ENCODE measurements around the gene CALN1.
"Not testable (repeated sequence)": the region's sequence is repeated elsewhere in the genome, so short reads cannot be mapped to it uniquely, and the experiment has no call there.

The CALN1 gene

GRCh38 chr7:72412121-72412618 is at the start of gene CALN1:
Gene CALN1 (minus strand): TSS chr7:72412338.
- not testable (repeated sequence) for DNase-seq (ENCODE audit: low read depth); H3K4me3 ChIP-seq (replicated peaks; ENCODE audit: low read depth, low read length)

- DNase-seq (ENCODE audit: low read depth) = no peak
- TF ChIP-seq CTCF (IDR thresholded peaks at IDR 0.05; ENCODE audit: low read length, missing control alignments) = no peak
- no peak overlapping the region for H3K4me3 ChIP-seq (replicated peaks; ENCODE audit: low read depth, low read length)
These were observed 41.3 kb upstream of the CALN1 start for GRCh38 chr7:72453471-72453870.

- DNase-seq (ENCODE audit: low read depth) = no peak
- H3K4me3 ChIP-seq (replicated peaks; ENCODE audit: low read depth, low read length) = no peak overlapping the region
- TF ChIP-seq CTCF (IDR thresholded peaks at IDR 0.05; ENCODE audit: low read length, missing control alignments) = no peak
These were observed 35.5 kb upstream of the CALN1 start for GRCh38 chr7:72447465-72448204.

- no peak for DNase-seq (ENCODE audit: low read depth)
- H3K4me3 ChIP-seq (replicated peaks; ENCODE audit: low read depth, low read length) = no peak overlapping the region
- TF ChIP-seq CTCF (IDR thresholded peaks at IDR 0.05; ENCODE audit: low read length, missing control alignments) = no peak
These were observed 34.7 kb upstream of the CALN1 start for GRCh38 chr7:72446591-72447462.

GRCh38 chr7:72446131-72446530 is 34.0 kb upstream of the CALN1 start:
- no peak for TF ChIP-seq CTCF (IDR thresholded peaks at IDR 0.05; ENCODE audit: low read length, missing control alignments)
- H3K4me3 ChIP-seq (replicated peaks; ENCODE audit: low read depth, low read length) = no peak overlapping the region
- no peak for DNase-seq (ENCODE audit: low read depth)

GRCh38 chr7:72445580-72445979 is 33.4 kb upstream of the CALN1 start:
- no peak for DNase-seq (ENCODE audit: low read depth)
- H3K4me3 ChIP-seq (replicated peaks; ENCODE audit: low read depth, low read length) = no peak overlapping the region
- TF ChIP-seq CTCF (IDR thresholded peaks at IDR 0.05; ENCODE audit: low read length, missing control alignments) = no peak

GRCh38 chr7:72445075-72445474 is 32.9 kb upstream of the CALN1 start:
- H3K4me3 ChIP-seq (replicated peaks; ENCODE audit: low read depth, low read length) = no peak overlapping the region
- DNase-seq (ENCODE audit: low read depth) = no peak
- TF ChIP-seq CTCF (IDR thresholded peaks at IDR 0.05; ENCODE audit: low read length, missing control alignments) = no peak
